K562 (cell line): ENCODE data around the gene NONO. TPM values are rescaled to one million over a fixed set of nuclear protein-coding genes. Genes with fewer than 3 reads are reported as not detected.

ENCODE experiments used
- GTF2E2 ChIP-seq: fragments of 200-800 bp; sonication (Bioruptor generic); IDR thresholded peaks from 2 replicates; pipeline ENCODE4 v1.6.1; 2016; ENCODE audit warnings: missing genetic modification characterization, missing compliant biosample characterization
- HIVEP1 ChIP-seq: fragments of 250-450 bp; sonication (Bioruptor Pico); IDR thresholded peaks from 2 replicates; pipeline ENCODE4 v1.4.0; 2020; ENCODE audit warnings: mild to moderate bottlenecking
- MYC ChIP-seq, 2 experiments: fragments of 250-450 bp in 1 of 2; sonication (Bioruptor Pico) in 1 of 2; IDR thresholded peaks; 2 replicates each; pipeline versions ENCODE4 v1.5.1 to v1.6.1; 2012 to 2021; ENCODE audit warnings: low read depth in 2 of 2, borderline replicate concordance in 1 of 2, improper control_type of control experiment in 1 of 2, low read length in 1 of 2, mild to moderate bottlenecking in 1 of 2, moderate library complexity in 1 of 2
- NFRKB ChIP-seq: fragments of 450-650 bp; IDR thresholded peaks from 2 replicates; pipeline ENCODE4 v1.6.1; 2016; ENCODE audit warnings: low read depth
- OTX1 ChIP-seq: fragments of 450-650 bp; formaldehyde crosslinking; IDR thresholded peaks from 2 replicates; pipeline ENCODE4 v1.4.0; 2022; ENCODE audit warnings: mild to moderate bottlenecking
- PHB2 ChIP-seq: fragments of 450-650 bp; IDR thresholded peaks from 2 replicates; pipeline ENCODE4 v1.6.1; 2017; ENCODE audit warnings: low read depth
- RB1 ChIP-seq: fragments of 450-650 bp; IDR thresholded peaks from 2 replicates; pipeline ENCODE4 v1.6.1; 2017; ENCODE audit warnings: low read depth, mild to moderate bottlenecking
- RCOR1 ChIP-seq, 2 experiments: IDR thresholded peaks; 2 replicates each; pipeline ENCODE4 v1.6.1; 2012; ENCODE audit warnings: low read depth in 2 of 2, low read length in 2 of 2, borderline replicate concordance in 1 of 2, improper control_type of control experiment in 1 of 2
- TAF1 ChIP-seq: IDR thresholded peaks from 2 replicates; pipeline ENCODE4 v1.6.1; 2011; ENCODE audit warnings: mild to moderate bottlenecking, low read length, moderate library complexity; ENCODE audit not compliant: insufficient read depth, control insufficient read depth, severe bottlenecking; ENCODE audit errors: extremely low read depth
- XRCC3 ChIP-seq: fragments of 450-650 bp; IDR thresholded peaks from 2 replicates; pipeline ENCODE4 v1.6.1; 2017; ENCODE audit warnings: mild to moderate bottlenecking, moderate library complexity
- ZBTB7A ChIP-seq: IDR thresholded peaks from 2 replicates; pipeline ENCODE4 v1.6.1; 2011; ENCODE audit warnings: low read depth, mild to moderate bottlenecking, low read length, moderate library complexity, borderline replicate concordance; ENCODE audit not compliant: control insufficient read depth
- ZFPM2 ChIP-seq: fragments of 250-450 bp; sonication (Bioruptor Pico); IDR thresholded peaks from 2 replicates; pipeline ENCODE4 v1.5.1; 2022; ENCODE audit warnings: mild to moderate bottlenecking
- ZNF165 ChIP-seq: fragments of 250-450 bp; sonication (Bioruptor Pico); IDR thresholded peaks from 2 replicates; pipeline ENCODE4 v1.4.0; 2020; ENCODE audit warnings: borderline replicate concordance
- ZNF175 ChIP-seq: fragments of 200-800 bp; sonication (Bioruptor generic); IDR thresholded peaks from 2 replicates; pipeline ENCODE4 v1.6.1; 2016; ENCODE audit warnings: low read depth, mild to moderate bottlenecking, missing genetic modification characterization, missing compliant biosample characterization
- ZNF253 ChIP-seq: fragments of 250-450 bp; sonication (Bioruptor Pico); conservative IDR thresholded peaks from 2 replicates; pipeline ENCODE4 v1.6.1; 2021; ENCODE audit warnings: mild to moderate bottlenecking
- polyA plus RNA-seq, 8 experiments: library from polyadenylated mRNA; depleted of rRNA in 4 of 8; stranded (reverse) in 5 of 8; unstranded in 3 of 8; fragments of >200 nt; fragmentation: Nextera tagmentation in 2 of 8; fragmentation: Illumina TruSeq in 1 of 8; extraction: Ambion mirVana in 2 of 8; extraction: Trizol in 1 of 8; gene quantifications; 2 replicates each; pipeline versions ENCODE4 v1.2.1 to v1.2.3, GENCODE V29; 2011 to 2014; ENCODE audit warnings: inconsistent platforms in 1 of 8, missing spikeins in 1 of 8
- total RNA-seq, 7 experiments: library from RNA; depleted of rRNA in 6 of 7; stranded (reverse); fragments of >200 nt in 6 of 7; fragmentation: Illumina TruSeq in 2 of 7; extraction: Trizol in 2 of 7; gene quantifications; 2 replicates each; pipeline versions ENCODE4 v1.2.1 to v1.2.3, GENCODE V29; 2011 to 2021; ENCODE audit warnings: low replicate concordance in 1 of 7
- TF ChIP-seq, protein P1 (sequence below): fragments of 250-450 bp; sonication (Bioruptor Pico); IDR thresholded peaks from 2 replicates; pipeline ENCODE4 v1.8.0; 2021; ENCODE audit warnings: borderline replicate concordance, mild to moderate bottlenecking, moderate library complexity; ENCODE audit not compliant: poor library complexity, severe bottlenecking
- TF ChIP-seq, protein P2 (sequence below): IDR thresholded peaks from 2 replicates; pipeline ENCODE4 v1.6.1; 2016; ENCODE audit warnings: missing genetic modification characterization, missing compliant biosample characterization

Gene NONO
- total and polyA plus RNA-seq, 9 of the 15 experiments (the other 6 are each of a cell fraction or from before 2014, with no cell fraction given), result 333 to 651 (median 451) TPM

DNA sequence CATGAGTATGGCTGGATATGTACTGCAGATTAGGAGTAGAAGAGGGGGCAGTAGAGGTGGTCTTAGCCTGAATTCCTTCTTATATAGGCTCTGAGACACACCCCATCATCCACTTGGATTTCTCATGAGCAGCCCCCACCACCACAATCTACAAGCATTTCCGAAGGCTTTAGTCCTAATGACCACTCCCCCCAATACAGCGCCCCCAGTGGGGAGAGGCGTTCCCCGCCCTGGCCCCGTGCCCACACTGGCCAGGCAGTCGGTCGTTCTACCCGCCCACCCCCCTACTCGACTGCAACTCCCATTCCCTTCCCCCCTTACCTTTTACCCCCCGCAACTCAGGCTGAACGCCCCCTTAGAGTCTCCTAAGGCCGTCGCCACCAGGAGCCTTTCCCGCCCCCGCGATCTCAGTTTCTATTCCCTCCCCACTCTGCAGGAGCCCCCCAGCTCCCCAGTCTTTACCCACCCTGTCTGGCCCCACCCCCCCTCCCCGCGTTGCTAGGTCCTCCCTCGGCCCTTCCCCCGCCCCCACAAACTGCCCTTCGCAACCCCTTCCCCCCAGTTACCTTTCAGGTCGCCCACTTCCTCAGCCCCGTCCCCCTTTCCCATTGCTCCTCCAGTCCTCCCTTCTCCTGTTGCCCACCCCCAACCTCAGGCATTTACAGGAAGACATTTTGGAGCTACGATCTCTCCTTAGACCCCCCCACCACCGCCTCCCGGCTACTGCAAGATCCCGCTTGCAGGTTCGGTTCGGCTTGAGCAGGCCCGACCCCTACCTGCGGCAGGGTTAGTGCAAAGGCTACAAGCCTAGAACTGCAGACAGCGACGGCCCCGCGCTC is 30.0 kb upstream of the NONO start (continued):
- no peak for TF ChIP-seq RCOR1 (IDR thresholded peaks at IDR 0.05; ENCODE audit: borderline replicate concordance in 1 of 2, low read depth in 2 of 2, low read length in 2 of 2)
- no peak for TF ChIP-seq NFRKB
- no peak for TF ChIP-seq RB1
- TF ChIP-seq HIVEP1 (CRISPR knock-in tag), result no peak
- TF ChIP-seq XRCC3, result no peak
- TF ChIP-seq, protein P1, sequence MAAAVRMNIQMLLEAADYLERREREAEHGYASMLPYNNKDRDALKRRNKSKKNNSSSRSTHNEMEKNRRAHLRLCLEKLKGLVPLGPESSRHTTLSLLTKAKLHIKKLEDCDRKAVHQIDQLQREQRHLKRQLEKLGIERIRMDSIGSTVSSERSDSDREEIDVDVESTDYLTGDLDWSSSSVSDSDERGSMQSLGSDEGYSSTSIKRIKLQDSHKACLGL (CRISPR knock-in tag), result no peak
- peak; percentile 69; the same call in 1 of the 2 replicates for TF ChIP-seq ZBTB7A
- peak; percentile 19 for TF ChIP-seq TAF1
- TF ChIP-seq, protein P2, sequence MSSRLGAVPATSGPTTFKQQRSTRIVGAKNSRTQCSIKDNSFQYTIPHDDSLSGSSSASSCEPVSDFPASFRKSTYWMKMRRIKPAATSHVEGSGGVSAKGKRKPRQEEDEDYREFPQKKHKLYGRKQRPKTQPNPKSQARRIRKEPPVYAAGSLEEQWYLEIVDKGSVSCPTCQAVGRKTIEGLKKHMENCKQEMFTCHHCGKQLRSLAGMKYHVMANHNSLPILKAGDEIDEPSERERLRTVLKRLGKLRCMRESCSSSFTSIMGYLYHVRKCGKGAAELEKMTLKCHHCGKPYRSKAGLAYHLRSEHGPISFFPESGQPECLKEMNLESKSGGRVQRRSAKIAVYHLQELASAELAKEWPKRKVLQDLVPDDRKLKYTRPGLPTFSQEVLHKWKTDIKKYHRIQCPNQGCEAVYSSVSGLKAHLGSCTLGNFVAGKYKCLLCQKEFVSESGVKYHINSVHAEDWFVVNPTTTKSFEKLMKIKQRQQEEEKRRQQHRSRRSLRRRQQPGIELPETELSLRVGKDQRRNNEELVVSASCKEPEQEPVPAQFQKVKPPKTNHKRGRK (tag), result no peak
- no peak for TF ChIP-seq ZNF165 (CRISPR knock-in tag)
- TF ChIP-seq PHB2, result no peak
- no peak for TF ChIP-seq GTF2E2 (tag)
- TF ChIP-seq ZNF175 (CRISPR knock-in tag), result no peak
- no peak for TF ChIP-seq ZFPM2 (CRISPR knock-in tag)
- TF ChIP-seq OTX1 (CRISPR knock-in tag), result no peak
- no peak for TF ChIP-seq ZNF253 (CRISPR knock-in tag)
- peak; percentile 47; the same call in 1 of the 2 replicates for TF ChIP-seq MYC (IDR thresholded peaks at IDR 0.05; ENCODE audit: low read depth, low read length)
- TF ChIP-seq MYC (CRISPR knock-in tag; IDR thresholded peaks at IDR 0.05; ENCODE audit: borderline replicate concordance, low read depth), result no peak
- TF ChIP-seq, all 486 proteins: peak for 15
